Stimulated activated naive CD4-positive, alpha-beta T cell treated with Interleukin-2 at 50 U/mL for 16 hours (primary cell): ENCODE measurements around the gene TREH.
A peak's percentile ranks its signal among the peaks of the same experiment; 100 is the strongest.

Experiments
- DNase-seq: peaks from one replicate; lab custom pipeline; 2025; lab: John Stamatoyannopoulos, UW

The TREH gene

GRCh38 chr11:118610773-118611432 is 68.5 kb downstream of the TREH start:
- DNase-seq: peak; percentile 79

DNA sequence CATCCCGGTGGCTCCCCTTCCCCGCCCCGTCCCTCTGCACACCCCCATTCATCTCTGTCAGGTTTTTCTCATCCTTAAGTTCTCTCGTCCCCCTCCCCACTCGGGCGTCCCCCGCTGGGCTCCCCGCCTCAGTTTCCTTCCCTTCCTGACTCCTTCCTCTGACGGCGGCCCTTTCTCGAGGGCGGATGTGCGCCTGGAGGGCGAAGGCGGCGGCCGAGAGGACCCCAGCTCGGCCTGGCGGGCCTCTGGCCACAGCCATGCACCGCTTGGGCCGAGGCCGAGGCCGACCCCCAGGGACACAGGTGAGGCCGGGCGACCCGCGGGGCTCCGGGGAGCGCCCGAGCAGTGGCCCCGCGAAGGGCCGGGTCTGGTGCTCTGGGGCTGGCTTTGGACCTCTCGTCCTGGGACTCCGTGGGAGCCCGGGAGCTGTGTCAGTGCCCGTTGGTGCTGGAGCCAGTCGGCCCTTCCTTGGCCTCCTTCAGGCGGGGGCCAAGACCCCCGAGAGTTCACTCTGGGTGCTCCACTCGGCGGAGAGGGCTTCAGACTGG is 69.2 kb downstream of the TREH start:
- DNase-seq: no peak

GRCh38 chr11:118609380-118610224 is 69.8 kb downstream of the TREH start:
- DNase-seq: peak; percentile 10

DNA sequence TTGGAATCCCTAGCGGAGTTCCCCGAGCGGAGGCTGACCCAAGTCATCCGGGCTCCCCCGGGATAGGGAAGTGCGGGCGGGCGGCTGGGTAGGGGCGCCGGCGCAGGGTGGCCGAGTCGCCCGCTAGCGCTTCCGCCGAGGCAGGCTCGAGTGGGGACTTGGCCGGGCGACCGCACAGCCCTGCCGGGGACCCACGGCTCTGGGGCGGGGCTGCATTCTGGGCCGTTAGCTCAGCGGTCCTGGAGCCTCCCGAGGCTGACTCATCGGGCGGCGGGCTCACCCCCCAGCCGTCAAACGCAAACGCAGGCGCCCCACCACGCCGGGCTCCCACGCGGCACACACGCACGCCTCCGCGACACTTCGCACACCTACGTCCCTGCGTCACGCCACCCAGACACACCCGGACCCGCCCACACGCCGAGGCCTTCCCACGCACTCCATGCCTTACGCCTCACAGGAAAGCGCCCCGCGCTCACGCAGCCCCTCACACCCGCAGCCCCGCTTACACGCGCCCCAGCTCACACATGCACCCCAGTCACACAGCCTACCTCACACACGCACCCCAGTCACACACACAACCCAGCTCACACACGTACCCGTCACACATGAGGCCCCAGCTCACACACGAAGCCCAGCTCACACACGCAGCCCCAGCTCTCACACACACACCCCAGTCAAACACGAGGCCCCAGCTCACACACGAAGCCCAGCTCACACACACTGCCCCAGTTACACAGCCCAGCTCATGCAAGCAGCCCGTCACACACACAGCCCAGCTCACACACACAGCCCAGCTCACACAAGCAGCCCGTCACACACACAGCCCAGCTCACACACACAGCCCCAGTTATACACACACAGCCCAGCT is 70.9 kb downstream of the TREH start:
- peak; percentile 78 for DNase-seq

GRCh38 chr11:118607401-118608359 is 71.8 kb downstream of the TREH start, which contains the start of gene PHLDB1:
PHLDB1 (plus strand) TSS chr11:118607615; CDS start chr11:118613837, 6,222 bp downstream.
- DNase-seq: peak; percentile 37
